ENCODE results near the gene LGSN.

DNA sequence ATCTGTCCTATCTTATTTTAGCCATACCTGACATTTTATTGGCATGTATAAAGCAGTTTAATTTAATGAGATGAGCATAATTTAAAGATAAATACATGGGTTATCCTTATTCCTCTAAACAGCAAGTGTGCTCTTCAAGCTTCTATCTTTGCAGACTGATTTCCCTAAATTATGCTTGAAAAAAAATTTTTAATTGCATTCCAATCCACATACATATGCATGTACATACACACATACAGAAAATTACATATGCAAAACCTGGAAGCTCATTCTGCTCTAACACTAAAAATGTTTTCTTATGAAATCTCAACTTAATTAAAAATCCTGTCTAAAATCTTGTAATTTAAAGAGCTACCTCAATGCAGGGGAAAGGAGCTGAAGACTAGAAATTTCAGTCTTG, 73.2 kb downstream of the LGSN start:
- TF ChIP-seq, protein P1, sequence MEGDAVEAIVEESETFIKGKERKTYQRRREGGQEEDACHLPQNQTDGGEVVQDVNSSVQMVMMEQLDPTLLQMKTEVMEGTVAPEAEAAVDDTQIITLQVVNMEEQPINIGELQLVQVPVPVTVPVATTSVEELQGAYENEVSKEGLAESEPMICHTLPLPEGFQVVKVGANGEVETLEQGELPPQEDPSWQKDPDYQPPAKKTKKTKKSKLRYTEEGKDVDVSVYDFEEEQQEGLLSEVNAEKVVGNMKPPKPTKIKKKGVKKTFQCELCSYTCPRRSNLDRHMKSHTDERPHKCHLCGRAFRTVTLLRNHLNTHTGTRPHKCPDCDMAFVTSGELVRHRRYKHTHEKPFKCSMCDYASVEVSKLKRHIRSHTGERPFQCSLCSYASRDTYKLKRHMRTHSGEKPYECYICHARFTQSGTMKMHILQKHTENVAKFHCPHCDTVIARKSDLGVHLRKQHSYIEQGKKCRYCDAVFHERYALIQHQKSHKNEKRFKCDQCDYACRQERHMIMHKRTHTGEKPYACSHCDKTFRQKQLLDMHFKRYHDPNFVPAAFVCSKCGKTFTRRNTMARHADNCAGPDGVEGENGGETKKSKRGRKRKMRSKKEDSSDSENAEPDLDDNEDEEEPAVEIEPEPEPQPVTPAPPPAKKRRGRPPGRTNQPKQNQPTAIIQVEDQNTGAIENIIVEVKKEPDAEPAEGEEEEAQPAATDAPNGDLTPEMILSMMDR (IDR thresholded peaks at IDR 0.05; ENCODE audit: insufficient read depth, low read depth, low read length): no peak
- no peak for TF ChIP-seq EZH2 (IDR thresholded peaks at IDR 0.05; ENCODE audit: insufficient read depth, low read length)

Data from astrocyte (in vitro differentiated cells and primary cell).